HepG2 (cell line): Measurements from ENCODE around the gene DOCK4. TPM values are rescaled to one million over a fixed set of nuclear protein-coding genes. Genes with fewer than 3 reads are reported as not detected.

Source experiments
- ATAC-seq: fragments of 200-7000 bp; cut with Tn5 transposase; 3 replicates; pipeline ENCODE4 v1.9.1; 2020; ENCODE audit warnings: mild to moderate bottlenecking, moderate library complexity
- BruUV-seq: library from RNA; stranded (reverse); fragments of 400-500 nt; replicated peaks from 2 replicates; lab custom pipeline; 2021; lab: Mats Ljungman, UMichigan
- CTCF ChIA-PET: fragments of 300-600 bp; formaldehyde crosslinking; extraction: SDS; loops from one replicate; lab custom pipeline; 2021; ENCODE audit warnings: low total read pairs, inconsistent platforms, low intra/inter-chr PET ratio; lab: Yijun Ruan, JAX
- POLR2A ChIA-PET: fragments of 350-600 bp; sonication (Branson Sonifier 250); formaldehyde crosslinking; loops from one replicate; lab custom pipeline; 2020; ENCODE audit warnings: antibody characterized with exemption, inconsistent platforms; lab: Yijun Ruan, JAX
- DNase-seq: peaks from one replicate; pipeline ENCODE4 v3.0.0-alpha.2; 2015; ENCODE audit warnings: low spot score
- FAIRE-seq: peaks from 3 replicates; lab custom pipeline; 2011; peaks lifted over from hg19 to GRCh38; lab: Jason Lieb, UNC
- H2AFZ ChIP-seq: one replicate; pipeline ENCODE4 v1.6.1; 2011; ENCODE audit warnings: low read length, inconsistent platforms
- H3K27ac ChIP-seq: fragments of 300-600 bp; 3 replicates; pipeline ENCODE4 v1.8.0; 2011; ENCODE audit warnings: mixed run types, mild to moderate bottlenecking, mixed read lengths, low read length, inconsistent platforms; ENCODE audit not compliant: insufficient read depth; ENCODE audit errors: extremely low read length
- H3K27me3 ChIP-seq, 2 experiments: fragments of 200-600 bp in 1 of 2; 2 replicates in 1 of 2; 3 replicates in 1 of 2; pipeline versions ENCODE4 v1.6.0 to v1.8.0; 2011; ENCODE audit warnings: low read length in 2 of 2, mild to moderate bottlenecking in 2 of 2, moderate library complexity in 2 of 2, inconsistent platforms in 1 of 2; ENCODE audit not compliant: insufficient read depth in 2 of 2, control insufficient read depth in 1 of 2
- H3K36me3 ChIP-seq, 2 experiments: fragments of 200-600 bp in 1 of 2; replicated peaks in 1 of 2; 2 replicates in 1 of 2; 3 replicates in 1 of 2; pipeline versions ENCODE4 v1.5.1 to v1.8.0; 2011; ENCODE audit warnings: low read length in 2 of 2, inconsistent platforms in 1 of 2; ENCODE audit not compliant: insufficient read depth in 2 of 2, control insufficient read depth in 1 of 2
- H3K4me1 ChIP-seq: 2 replicates; pipeline ENCODE4 v1.5.1; 2012; ENCODE audit warnings: low read length, inconsistent platforms; ENCODE audit not compliant: insufficient read depth
- H3K4me2 ChIP-seq: 2 replicates; pipeline ENCODE4 v1.6.0; 2011; ENCODE audit warnings: low read depth, low read length, inconsistent platforms
- H3K4me3 ChIP-seq, 3 experiments: fragments of 200-600 bp in 1 of 3; sonication (generic), shearing (Covaris generic) in 1 of 3; replicated peaks in 1 of 3; 2 replicates each; pipeline ENCODE4 v1.5.1; 2011 to 2016; ENCODE audit warnings: low read length in 3 of 3, inconsistent platforms in 2 of 3, low read depth in 2 of 3, mild to moderate bottlenecking in 2 of 3, control low read depth in 1 of 3, mixed read lengths in 1 of 3; ENCODE audit not compliant: insufficient read depth in 1 of 3
- H3K79me2 ChIP-seq: one replicate; pipeline ENCODE4 v1.6.1; 2011; ENCODE audit warnings: low read length, inconsistent platforms; ENCODE audit not compliant: insufficient read depth
- H3K9ac ChIP-seq: 2 replicates; pipeline ENCODE4 v1.6.0; 2011; ENCODE audit warnings: mild to moderate bottlenecking, low read depth, low read length, inconsistent platforms; ENCODE audit not compliant: insufficient read depth
- H3K9me3 ChIP-seq: 2 replicates; pipeline ENCODE4 v1.5.1; 2012; ENCODE audit warnings: mild to moderate bottlenecking, low read length
- H4K20me1 ChIP-seq: 2 replicates; pipeline ENCODE4 v1.6.0; 2011; ENCODE audit warnings: inconsistent platforms, mild to moderate bottlenecking, low read length, moderate library complexity; ENCODE audit not compliant: insufficient read depth
- CCDC6 ChIP-seq: sonication (generic); formaldehyde crosslinking; IDR thresholded peaks from 2 replicates; pipeline ENCODE4 v1.8.1; 2022; ENCODE audit warnings: mild to moderate bottlenecking, missing genetic modification reagents, moderate library complexity
- CEBPG ChIP-seq: IDR thresholded peaks from 2 replicates; pipeline ENCODE4 v1.6.1; 2016
- ELF3 ChIP-seq: IDR thresholded peaks from 2 replicates; pipeline ENCODE4 v1.6.1; 2016; ENCODE audit warnings: missing genetic modification reagents, missing compliant biosample characterization
- FOXA3 ChIP-seq: IDR thresholded peaks from 2 replicates; pipeline ENCODE4 v1.6.1; 2016; ENCODE audit warnings: missing genetic modification reagents, missing compliant biosample characterization
- MBD4 ChIP-seq: IDR thresholded peaks from 2 replicates; pipeline ENCODE4 v1.6.1; 2012; ENCODE audit warnings: low read length, inconsistent platforms, borderline replicate concordance
- POGZ ChIP-seq: sonication (generic); formaldehyde crosslinking; IDR thresholded peaks from 2 replicates; pipeline ENCODE4 v1.4.0; 2020; ENCODE audit warnings: mild to moderate bottlenecking, missing genetic modification reagents
- SALL1 ChIP-seq: sonication (generic); formaldehyde crosslinking; IDR thresholded peaks from 2 replicates; pipeline ENCODE4 v1.8.0; 2022; ENCODE audit warnings: mild to moderate bottlenecking, missing genetic modification reagents
- STAG1 ChIP-seq: sonication (generic); formaldehyde crosslinking; IDR thresholded peaks from 2 replicates; pipeline ENCODE4 v1.4.0; 2020; ENCODE audit warnings: missing genetic modification reagents
- TMF1 ChIP-seq: sonication (generic); formaldehyde crosslinking; IDR thresholded peaks from 2 replicates; pipeline ENCODE4 v1.8.1; 2022; ENCODE audit warnings: low read depth, missing genetic modification reagents
- ZFX ChIP-seq: sonication (generic); formaldehyde crosslinking; IDR thresholded peaks from 2 replicates; pipeline ENCODE4 v1.4.0; 2020; ENCODE audit warnings: mild to moderate bottlenecking, low read depth, missing genetic modification reagents, moderate library complexity
- ZMYM4 ChIP-seq: sonication (generic); formaldehyde crosslinking; IDR thresholded peaks from 2 replicates; pipeline ENCODE4 v1.8.1; 2023; ENCODE audit warnings: mild to moderate bottlenecking, missing genetic modification reagents
- ZNF136 ChIP-seq: sonication (generic); formaldehyde crosslinking; IDR thresholded peaks from 2 replicates; pipeline ENCODE4 v1.8.1; 2022; ENCODE audit warnings: low read depth, mild to moderate bottlenecking, moderate library complexity, missing genetic modification reagents
- ZNF224 ChIP-seq: sonication (generic); formaldehyde crosslinking; IDR thresholded peaks from 2 replicates; pipeline ENCODE4 v1.5.0; 2020; ENCODE audit warnings: mild to moderate bottlenecking, missing genetic modification reagents
- ZNF256 ChIP-seq: sonication (generic); formaldehyde crosslinking; conservative IDR thresholded peaks from 2 replicates; pipeline ENCODE4 v1.4.0; 2020; ENCODE audit warnings: missing genetic modification reagents
- ZNF567 ChIP-seq: sonication (generic); formaldehyde crosslinking; IDR thresholded peaks from 2 replicates; pipeline ENCODE4 v1.8.1; 2023; ENCODE audit warnings: mild to moderate bottlenecking, missing genetic modification reagents, borderline replicate concordance
- ZNF644 ChIP-seq: IDR thresholded peaks from 2 replicates; pipeline ENCODE4 v1.6.1; 2016; ENCODE audit warnings: low read depth
- WGBS: methylation state at CpG from one replicate; pipeline ENCODE4 v1.1.6; 2017; ENCODE audit warnings: low lambda C conversion rate; 5-methylcytosine and 5-hydroxymethylcytosine counted together
- in situ Hi-C: cut with HindIII; loops from 2 replicates; pipeline ENCODE4 v1.10.0; 2017; ENCODE audit warnings: low pct_unique_long_range_greater_than_20kb; ENCODE audit not compliant: extremely low pct_ligation_motif_present
- intact Hi-C: fragments of 100-400 bp; cut with micrococcal nuclease; formaldehyde crosslinking; loops from one replicate; pipeline ENCODE4 v1.10.0; 2022; ENCODE audit not compliant: unreplicated experiment
- polyA plus RNA-seq, 8 experiments: library from polyadenylated mRNA; depleted of rRNA in 3 of 8; stranded (reverse) in 7 of 8; unstranded in 1 of 8; fragments of >200 nt; fragmentation: Illumina TruSeq in 4 of 8; extraction: Trizol in 4 of 8; gene quantifications; 2 replicates each; pipeline versions ENCODE4 v1.2.1 to v1.2.3, GENCODE V29; 2011 to 2016; ENCODE audit warnings: low read depth in 4 of 8, missing spikeins in 1 of 8, mixed read lengths in 1 of 8; ENCODE audit not compliant: insufficient read depth in 1 of 8
- total RNA-seq, 5 experiments: library from RNA; depleted of rRNA; stranded (reverse); fragments of >200 nt; fragmentation: Illumina TruSeq; extraction: Trizol; gene quantifications; 2 replicates each; pipeline ENCODE4 v1.2.3, GENCODE V29; 2016; ENCODE audit warnings: low read depth in 1 of 5
- TF ChIP-seq, protein P1 (sequence below): sonication (generic); formaldehyde crosslinking; IDR thresholded peaks from 2 replicates; pipeline ENCODE4 v1.4.0; 2020; ENCODE audit warnings: missing genetic modification reagents
- TF ChIP-seq, protein P2 (sequence below): sonication (generic); formaldehyde crosslinking; IDR thresholded peaks from 2 replicates; pipeline ENCODE4 v1.5.0; 2020; ENCODE audit warnings: missing genetic modification reagents
- TF ChIP-seq, protein P3 (sequence below): sonication (generic); formaldehyde crosslinking; conservative IDR thresholded peaks from 2 replicates; pipeline ENCODE4 v1.4.0; 2020; ENCODE audit warnings: missing genetic modification reagents
- TF ChIP-seq, protein P4 (sequence below): sonication (generic); formaldehyde crosslinking; IDR thresholded peaks from 2 replicates; pipeline ENCODE4; 2020; ENCODE audit warnings: missing genetic modification reagents, mild to moderate bottlenecking, borderline replicate concordance

The DOCK4 gene
- total and polyA plus RNA-seq, 2 of the 13 experiments (the other 11 are each of a cell fraction or from before 2014, with no cell fraction given): 13.5 to 17.4 TPM

DNA sequence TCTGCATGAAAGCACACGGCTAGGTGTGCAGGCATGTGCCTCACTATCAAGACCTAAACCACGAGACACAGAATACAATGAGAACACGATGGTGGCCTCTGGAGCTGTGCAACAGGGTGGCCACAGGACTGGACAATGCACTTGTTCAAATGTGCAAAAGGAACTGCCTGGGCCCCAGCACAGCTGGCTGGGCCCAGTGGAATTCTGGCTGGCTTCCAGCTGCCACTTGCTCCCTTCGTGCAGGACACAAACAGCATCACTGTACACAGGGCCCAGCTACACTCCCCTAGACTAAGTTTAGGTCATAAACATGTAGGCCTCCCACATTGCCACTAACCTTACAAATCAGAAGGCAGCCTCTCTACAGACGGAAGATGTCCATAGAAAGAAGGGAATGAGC lies 23.4 kb downstream of the DOCK4 start:
- H3K9ac ChIP-seq: no peak overlapping the region
- peak; percentile 38 for DNase-seq
- ChIA-PET POLR2A (interaction anchor here (1.0 to 1.6 kb wide), 4 partner anchors 11 to 252 kb away, joined by 3 to 5 read pairs (median 4); no protein-coding TSS in a partner anchor), CTCF (no interaction called here)
- intact Hi-C loops (no loop called here), in situ Hi-C loops (no loop called here)
- H3K4me2 ChIP-seq: peak overlapping the region; percentile 49
- peaks cover 67% of the 10 kb centered on the region for H3K79me2 ChIP-seq
- no peaks in the 10 kb centered on the region for H3K36me3 ChIP-seq
- H3K4me1 ChIP-seq: peaks cover 51% of the 10 kb centered on the region
- H3K9me3 ChIP-seq: no peaks in the 10 kb centered on the region
- peak; percentile 83 for ATAC-seq
- BruUV-seq: no TSS peak
- peak; percentile 32 for FAIRE-seq
- 54% methylated on average over 4 of the region's 5 CpGs for WGBS
- H3K27me3 ChIP-seq: no peaks in the 10 kb centered on the region
- H3K27ac ChIP-seq: no peak overlapping the region
- no peak overlapping the region for H3K4me3 ChIP-seq
- peaks cover 18% of the 10 kb centered on the region for H4K20me1 ChIP-seq
- no peak overlapping the region for H2AFZ ChIP-seq
- TF ChIP-seq ZNF224 (CRISPR knock-in tag) (no peak), ZNF136 (CRISPR knock-in tag) (no peak), FOXA3 (CRISPR knock-in tag) (peak; percentile 6; the same call in 1 of the 2 replicates), ELF3 (CRISPR knock-in tag) (no peak), ZFX (peak; percentile 31; the same call in 1 of the 2 replicates), TMF1 (CRISPR knock-in tag) (no peak), ZNF567 (CRISPR knock-in tag) (no peak), STAG1 (CRISPR knock-in tag) (no peak), POGZ (CRISPR knock-in tag) (peak; percentile 54; the same call in 1 of the 2 replicates), ZNF256 (no peak), SALL1 (CRISPR knock-in tag) (peak; percentile 46; the same call in 1 of the 2 replicates), CEBPG (CRISPR knock-in tag) (no peak), ZMYM4 (CRISPR knock-in tag) (peak; percentile 47; the same call in 1 of the 2 replicates), CCDC6 (no peak), MBD4 (no peak), ZNF644 (CRISPR knock-in tag) (peak; percentile 35; the same call in 1 of the 2 replicates)
- TF ChIP-seq, protein P1, sequence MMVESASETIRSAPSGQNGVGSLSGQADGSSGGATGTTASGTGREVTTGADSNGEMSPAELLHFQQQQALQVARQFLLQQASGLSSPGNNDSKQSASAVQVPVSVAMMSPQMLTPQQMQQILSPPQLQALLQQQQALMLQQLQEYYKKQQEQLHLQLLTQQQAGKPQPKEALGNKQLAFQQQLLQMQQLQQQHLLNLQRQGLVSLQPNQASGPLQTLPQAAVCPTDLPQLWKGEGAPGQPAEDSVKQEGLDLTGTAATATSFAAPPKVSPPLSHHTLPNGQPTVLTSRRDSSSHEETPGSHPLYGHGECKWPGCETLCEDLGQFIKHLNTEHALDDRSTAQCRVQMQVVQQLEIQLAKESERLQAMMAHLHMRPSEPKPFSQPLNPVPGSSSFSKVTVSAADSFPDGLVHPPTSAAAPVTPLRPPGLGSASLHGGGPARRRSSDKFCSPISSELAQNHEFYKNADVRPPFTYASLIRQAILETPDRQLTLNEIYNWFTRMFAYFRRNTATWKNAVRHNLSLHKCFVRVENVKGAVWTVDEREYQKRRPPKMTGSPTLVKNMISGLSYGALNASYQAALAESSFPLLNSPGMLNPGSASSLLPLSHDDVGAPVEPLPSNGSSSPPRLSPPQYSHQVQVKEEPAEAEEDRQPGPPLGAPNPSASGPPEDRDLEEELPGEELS (CRISPR knock-in tag): 0 out of 2 replicates have a peak, but pooled peaks have one; percentile 26
- TF ChIP-seq, protein P2, sequence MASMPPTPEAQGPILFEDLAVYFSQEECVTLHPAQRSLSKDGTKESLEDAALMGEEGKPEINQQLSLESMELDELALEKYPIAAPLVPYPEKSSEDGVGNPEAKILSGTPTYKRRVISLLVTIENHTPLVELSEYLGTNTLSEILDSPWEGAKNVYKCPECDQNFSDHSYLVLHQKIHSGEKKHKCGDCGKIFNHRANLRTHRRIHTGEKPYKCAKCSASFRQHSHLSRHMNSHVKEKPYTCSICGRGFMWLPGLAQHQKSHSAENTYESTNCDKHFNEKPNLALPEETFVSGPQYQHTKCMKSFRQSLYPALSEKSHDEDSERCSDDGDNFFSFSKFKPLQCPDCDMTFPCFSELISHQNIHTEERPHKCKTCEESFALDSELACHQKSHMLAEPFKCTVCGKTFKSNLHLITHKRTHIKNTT: no peak
- TF ChIP-seq, protein P3, sequence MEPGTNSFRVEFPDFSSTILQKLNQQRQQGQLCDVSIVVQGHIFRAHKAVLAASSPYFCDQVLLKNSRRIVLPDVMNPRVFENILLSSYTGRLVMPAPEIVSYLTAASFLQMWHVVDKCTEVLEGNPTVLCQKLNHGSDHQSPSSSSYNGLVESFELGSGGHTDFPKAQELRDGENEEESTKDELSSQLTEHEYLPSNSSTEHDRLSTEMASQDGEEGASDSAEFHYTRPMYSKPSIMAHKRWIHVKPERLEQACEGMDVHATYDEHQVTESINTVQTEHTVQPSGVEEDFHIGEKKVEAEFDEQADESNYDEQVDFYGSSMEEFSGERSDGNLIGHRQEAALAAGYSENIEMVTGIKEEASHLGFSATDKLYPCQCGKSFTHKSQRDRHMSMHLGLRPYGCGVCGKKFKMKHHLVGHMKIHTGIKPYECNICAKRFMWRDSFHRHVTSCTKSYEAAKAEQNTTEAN (CRISPR knock-in tag): peak; percentile 98
- TF ChIP-seq, protein P4, sequence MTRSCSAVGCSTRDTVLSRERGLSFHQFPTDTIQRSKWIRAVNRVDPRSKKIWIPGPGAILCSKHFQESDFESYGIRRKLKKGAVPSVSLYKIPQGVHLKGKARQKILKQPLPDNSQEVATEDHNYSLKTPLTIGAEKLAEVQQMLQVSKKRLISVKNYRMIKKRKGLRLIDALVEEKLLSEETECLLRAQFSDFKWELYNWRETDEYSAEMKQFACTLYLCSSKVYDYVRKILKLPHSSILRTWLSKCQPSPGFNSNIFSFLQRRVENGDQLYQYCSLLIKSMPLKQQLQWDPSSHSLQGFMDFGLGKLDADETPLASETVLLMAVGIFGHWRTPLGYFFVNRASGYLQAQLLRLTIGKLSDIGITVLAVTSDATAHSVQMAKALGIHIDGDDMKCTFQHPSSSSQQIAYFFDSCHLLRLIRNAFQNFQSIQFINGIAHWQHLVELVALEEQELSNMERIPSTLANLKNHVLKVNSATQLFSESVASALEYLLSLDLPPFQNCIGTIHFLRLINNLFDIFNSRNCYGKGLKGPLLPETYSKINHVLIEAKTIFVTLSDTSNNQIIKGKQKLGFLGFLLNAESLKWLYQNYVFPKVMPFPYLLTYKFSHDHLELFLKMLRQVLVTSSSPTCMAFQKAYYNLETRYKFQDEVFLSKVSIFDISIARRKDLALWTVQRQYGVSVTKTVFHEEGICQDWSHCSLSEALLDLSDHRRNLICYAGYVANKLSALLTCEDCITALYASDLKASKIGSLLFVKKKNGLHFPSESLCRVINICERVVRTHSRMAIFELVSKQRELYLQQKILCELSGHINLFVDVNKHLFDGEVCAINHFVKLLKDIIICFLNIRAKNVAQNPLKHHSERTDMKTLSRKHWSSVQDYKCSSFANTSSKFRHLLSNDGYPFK (CRISPR knock-in tag): no peak
